Measurements from ENCODE around the gene FOLR1.
"Not testable (repeated sequence)": the region's sequence is repeated elsewhere in the genome, so short reads cannot be mapped to it uniquely, and the experiment has no call there.

Gene FOLR1

DNA sequence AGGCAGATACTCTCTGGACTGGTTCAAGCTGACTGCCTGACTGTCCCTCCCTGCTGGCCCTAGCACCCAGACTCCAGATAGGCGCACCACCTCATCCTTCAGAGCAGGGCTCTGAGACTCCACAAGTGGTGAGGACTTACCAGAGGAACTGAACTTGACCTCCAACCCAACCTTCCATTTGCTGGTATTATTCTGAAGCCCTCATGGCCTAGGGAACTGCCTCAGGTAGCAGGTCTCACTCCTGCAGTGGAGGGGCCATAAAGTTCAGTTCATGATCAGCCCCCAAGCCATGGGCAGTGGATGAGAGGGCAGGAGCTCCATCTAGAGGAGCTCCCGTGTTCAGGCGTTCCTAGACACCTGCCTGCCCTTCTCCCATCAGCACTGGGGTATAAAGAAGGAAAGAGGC, 10.4 kb upstream of the FOLR1 start:
- DNase-seq (ENCODE audit: low spot score): not testable (repeated sequence)

DNA sequence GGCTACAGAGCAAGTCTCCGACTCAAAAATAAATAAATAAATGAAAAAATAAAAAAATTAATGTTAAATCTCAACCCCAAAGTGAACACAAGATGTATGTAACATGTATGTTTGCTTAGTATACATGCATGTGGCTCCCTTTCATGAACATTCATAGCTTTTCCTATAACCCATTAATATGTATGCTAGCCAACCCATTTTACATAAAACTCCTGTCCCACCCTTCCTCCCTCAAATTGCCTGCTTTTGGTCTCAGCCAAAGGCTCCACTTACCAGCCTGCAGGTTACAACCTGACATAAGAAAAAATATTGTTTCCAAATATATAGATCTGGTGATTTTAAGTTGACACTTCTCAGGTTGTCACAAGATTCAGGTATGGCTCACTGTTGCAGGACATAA, 3.7 kb upstream of the FOLR1 start:
- no peak for DNase-seq (ENCODE audit: low spot score)

DNA sequence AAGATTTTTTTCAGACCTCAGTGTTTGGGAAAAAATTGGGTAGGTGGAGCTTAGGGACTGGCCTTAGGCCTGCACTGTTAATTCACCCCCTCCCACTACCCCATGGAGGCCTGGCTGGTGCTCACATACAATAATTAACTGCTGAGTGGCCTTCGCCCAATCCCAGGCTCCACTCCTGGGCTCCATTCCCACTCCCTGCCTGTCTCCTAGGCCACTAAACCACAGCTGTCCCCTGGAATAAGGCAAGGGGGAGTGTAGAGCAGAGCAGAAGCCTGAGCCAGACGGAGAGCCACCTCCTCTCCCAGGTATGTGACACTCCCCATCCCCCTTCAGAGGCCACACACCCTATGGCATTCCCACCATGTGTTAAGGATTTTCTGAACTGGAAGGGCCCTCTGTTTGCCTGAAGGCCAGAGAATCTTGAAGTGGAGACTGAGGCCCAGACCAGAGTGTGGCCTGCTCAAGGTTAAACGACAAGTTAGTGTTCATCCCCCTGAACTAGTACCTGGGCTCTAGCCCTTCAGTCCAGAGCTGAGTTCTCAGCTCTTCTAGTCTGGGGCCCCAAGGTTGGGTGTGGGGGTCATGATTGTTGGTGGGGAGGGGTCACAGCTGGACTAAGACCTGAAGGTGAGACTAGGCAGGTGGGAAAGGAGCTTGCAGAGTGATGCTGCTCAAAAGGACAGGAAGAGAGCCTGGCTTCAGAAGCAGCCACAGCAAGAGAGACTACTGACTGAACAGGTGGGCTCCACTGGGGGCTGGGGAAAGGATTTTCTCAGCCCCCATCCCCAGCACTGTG, 2.3 kb upstream of the FOLR1 start:
- no peak for DNase-seq (ENCODE audit: low spot score)

- DNase-seq (ENCODE audit: low spot score): no peak
Observed at GRCh38 chr11:72190631-72191071, 1.3 kb upstream of the FOLR1 start.

DNA sequence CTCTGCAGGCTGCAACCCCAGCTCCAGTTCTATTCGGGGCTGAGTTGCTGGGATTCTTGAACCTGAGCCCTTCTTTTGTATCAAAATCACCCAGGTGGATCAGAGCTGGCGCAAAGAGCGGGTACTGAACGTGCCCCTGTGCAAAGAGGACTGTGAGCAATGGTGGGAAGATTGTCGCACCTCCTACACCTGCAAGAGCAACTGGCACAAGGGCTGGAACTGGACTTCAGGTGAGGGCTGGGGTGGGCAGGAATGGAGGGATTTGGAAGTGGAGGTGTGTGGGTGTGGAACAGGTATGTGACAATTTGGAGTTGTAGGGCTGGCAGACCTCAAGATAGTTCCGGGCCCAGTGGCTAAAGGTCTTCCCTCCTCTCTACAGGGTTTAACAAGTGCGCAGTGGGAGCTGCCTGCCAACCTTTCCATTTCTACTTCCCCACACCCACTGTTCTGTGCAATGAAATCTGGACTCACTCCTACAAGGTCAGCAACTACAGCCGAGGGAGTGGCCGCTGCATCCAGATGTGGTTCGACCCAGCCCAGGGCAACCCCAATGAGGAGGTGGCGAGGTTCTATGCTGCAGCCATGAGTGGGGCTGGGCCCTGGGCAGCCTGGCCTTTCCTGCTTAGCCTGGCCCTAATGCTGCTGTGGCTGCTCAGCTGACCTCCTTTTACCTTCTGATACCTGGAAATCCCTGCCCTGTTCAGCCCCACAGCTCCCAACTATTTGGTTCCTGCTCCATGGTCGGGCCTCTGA, 3.8 kb downstream of the FOLR1 start:
- DNase-seq (ENCODE audit: low spot score): no peak

- DNase-seq (ENCODE audit: low spot score): not testable (repeated sequence)
Observed at GRCh38 chr11:72201445-72201844, 9.5 kb downstream of the FOLR1 start.

GRCh38 chr11:72202571-72202970, 10.6 kb downstream of the FOLR1 start:
- no peak for DNase-seq (ENCODE audit: low spot score)

DNA sequence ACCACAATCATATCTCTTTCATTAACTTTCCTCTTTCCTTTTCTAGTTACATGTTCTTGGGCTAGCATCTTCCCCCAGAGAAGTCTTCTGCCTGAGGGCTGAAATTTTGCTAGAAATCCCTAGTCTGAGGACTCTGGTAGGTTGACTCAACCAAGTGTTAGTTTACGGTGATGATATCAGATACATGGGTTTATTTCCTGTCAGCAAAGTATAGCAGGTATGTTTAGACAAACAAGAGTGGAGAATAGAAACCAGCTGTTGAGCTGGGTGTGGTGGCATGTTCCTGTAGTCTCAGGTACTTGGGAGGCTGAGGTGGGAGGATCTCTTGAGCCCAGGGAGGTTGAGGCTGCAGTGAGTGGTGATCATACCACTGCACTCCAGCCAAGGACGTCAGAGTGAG, 11.2 kb downstream of the FOLR1 start:
- no peak for DNase-seq (ENCODE audit: low spot score)

DNA sequence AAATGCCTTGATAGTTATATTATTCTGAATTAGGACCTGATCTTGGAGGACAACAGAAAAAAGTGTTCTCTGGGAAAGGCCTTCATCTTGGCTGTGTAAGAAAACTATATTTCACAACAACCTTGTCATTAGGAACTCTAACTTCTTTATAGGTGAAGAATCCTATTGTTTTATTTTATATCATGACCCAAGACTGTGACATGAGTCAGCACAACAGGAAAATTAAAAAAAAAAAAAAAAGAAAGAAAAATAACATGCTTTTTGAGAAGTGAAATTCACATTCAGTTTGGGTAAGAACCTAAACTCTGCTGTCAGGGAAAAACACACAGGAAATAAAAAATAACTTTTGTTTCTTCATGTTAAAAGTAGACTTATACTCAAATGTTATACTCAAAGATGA, 12.9 kb downstream of the FOLR1 start:
- DNase-seq (ENCODE audit: low spot score): no peak

DNA sequence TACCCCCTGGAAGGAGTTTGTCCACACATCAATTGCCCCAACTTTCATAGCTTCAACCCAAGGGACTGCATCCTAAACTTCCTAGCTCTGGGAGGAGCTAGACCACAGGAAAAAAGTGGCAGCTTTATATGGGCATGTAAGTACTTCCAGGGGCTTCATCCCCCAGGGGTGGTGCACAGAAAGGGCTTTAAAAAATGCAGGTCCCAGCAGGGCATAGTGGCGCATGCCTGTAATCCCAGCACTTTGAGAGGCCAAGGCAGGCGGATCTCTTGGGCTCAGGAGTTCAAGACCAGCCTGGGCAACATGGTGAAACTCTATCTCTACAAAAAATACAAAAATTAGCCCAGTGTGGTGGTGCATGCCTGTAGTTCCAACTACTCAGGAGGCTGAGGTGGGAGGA, 14.9 kb downstream of the FOLR1 start:
- DNase-seq (ENCODE audit: low spot score): not testable (repeated sequence)

DNA sequence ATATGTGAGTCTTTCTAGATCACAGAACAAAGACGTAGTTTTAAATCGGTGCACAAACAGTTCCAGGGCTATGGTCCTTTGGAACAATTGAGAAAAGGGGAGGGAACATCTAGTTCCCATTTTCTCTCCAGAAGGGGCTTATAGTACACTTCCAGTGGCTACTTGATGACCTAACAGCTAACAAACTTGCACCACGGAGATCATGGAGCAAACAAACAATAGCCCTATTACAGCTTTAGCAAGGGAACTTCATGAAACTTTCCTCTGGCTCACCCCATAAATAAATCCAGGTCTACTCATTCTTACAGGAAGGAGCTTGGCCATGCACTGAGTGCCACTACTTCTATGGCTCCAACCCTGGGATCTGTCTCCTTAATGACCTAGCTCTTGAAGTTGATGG, 16.3 kb downstream of the FOLR1 start:
- no peak for DNase-seq (ENCODE audit: low spot score)

GRCh38 chr11:72209101-72209500, 17.2 kb downstream of the FOLR1 start:
- DNase-seq (ENCODE audit: low spot score): no peak

GRCh38 chr11:72216638-72217037, 24.7 kb downstream of the FOLR1 start, which contains the start of gene FOLR2:
FOLR2 (plus strand) TSS chr11:72216794; CDS start chr11:72218585, 1,791 bp downstream.
- no peak for DNase-seq (ENCODE audit: low spot score)

DNA sequence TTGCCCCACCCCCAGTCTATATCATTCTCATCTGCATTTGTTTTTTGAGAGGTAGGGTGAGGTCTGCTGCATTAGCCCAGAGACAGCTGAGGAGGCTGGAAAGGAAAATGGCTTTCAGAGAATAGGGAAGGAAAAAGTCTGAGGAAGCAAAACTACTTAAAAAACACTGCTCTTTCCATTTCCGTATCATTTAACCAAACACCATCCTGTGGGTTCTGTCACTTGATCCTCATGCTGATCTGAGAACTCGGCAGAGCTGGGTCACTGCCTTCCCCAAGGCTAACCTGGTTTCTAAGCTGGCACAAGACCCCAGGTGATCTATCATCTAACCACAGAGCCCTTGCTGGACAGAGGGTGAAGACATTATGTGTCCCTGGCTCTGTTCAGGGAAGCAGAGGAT, 25.9 kb downstream of the FOLR1 start:
- DNase-seq (ENCODE audit: low spot score): no peak

DNA sequence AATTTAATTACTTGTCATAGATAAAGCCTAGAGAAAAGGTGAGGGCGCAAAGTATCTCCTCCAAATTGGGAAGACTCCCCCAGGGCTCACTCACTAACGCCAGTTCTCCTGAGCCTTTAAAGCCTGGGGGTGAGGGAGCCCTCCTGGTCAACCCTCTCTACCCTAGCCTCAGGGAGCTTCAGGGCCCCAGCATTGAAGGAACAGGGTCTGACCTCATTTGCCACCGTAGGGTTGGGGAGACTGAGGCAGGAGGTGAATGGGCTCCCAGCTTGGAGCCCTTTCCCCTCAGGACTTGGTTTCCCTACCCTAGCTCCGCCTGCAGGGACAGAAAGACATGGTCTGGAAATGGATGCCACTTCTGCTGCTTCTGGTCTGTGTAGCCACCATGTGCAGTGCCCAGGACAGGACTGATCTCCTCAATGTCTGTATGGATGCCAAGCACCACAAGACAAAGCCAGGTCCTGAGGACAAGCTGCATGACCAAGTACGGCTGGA, 26.4 kb downstream of the FOLR1 start:
- DNase-seq (ENCODE audit: low spot score): no peak

DNA sequence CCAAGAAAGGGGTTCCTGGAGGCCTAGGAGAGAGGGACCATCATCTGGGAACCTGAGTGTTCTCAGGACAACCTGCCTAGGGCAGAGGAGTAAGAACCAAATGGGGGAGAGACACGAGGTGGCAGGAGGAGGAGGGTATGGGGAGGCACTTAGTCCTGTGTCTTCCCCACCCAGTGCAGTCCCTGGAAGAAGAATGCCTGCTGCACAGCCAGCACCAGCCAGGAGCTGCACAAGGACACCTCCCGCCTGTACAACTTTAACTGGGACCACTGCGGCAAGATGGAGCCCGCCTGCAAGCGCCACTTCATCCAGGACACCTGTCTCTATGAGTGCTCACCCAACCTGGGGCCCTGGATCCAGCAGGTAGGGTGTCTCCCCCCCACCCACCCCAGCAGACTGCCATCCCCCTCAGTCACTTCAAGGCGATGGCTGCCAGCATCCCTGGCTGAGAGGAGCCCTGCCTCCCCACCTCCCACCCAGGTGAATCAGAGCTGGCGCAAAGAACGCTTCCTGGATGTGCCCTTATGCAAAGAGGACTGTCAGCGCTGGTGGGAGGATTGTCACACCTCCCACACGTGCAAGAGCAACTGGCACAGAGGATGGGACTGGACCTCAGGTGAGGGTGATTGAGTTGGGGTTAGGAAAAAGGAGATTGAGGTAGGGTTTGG, 28.9 kb downstream of the FOLR1 start:
- DNase-seq (ENCODE audit: low spot score): no peak

- DNase-seq (ENCODE audit: low spot score): peak; percentile 55
Observed at GRCh38 chr11:72221386-72222075, 29.6 kb downstream of the FOLR1 start.

DNA sequence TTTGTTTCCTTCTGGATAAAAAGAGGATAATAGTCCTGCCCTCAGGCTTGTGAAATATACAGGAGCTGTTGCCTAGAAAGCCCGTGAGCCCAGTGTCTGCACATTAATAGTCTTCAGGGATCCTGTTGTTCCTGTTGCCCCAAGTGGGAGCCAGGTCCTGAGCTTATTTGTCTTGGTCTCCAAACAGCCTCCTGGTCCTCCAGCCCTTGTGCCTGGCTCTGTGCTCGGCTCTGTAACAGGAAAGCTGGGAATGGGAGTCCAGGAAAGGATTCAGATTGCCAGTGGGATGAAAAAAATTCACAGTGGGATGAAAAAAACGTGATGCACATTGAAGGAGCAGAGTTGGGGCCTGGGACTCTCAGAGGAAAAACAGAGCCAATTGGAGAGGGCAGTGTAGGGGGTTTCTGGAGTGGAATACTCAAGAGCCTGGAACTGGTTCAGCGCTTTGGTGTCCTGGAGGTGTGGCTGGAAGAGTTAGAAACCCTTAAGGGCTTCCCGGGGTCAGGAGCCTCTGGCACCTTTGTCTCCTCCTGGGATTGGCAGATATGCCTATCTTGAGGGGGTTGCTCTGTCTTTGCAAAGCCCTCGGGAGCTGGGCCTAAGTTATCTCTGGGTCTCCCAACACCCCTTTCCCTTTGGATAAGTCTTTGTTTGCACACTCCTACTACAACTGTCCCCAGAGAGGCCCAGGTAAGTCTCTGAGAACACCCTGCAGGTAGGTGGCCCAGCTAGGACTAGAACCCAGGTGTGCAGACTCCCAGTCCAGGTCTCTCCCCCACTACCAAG, 30.4 kb downstream of the FOLR1 start:
- no peak for DNase-seq (ENCODE audit: low spot score)

GRCh38 chr11:72222907-72223614, 31.1 kb downstream of the FOLR1 start:
- DNase-seq (ENCODE audit: low spot score): peak; percentile 96
